A673 (cell line): Measurements from ENCODE around the gene GPBP1. TPM values are rescaled to one million over a fixed set of nuclear protein-coding genes. Genes with fewer than 3 reads are reported as not detected.

Experiments used
- BruUV-seq: library from RNA; stranded (reverse); fragments of 400-500 nt; replicated peaks from 2 replicates; lab custom pipeline; 2021; lab: Mats Ljungman, UMichigan
- CTCF ChIA-PET: fragments of 300-600 bp; sonication (Branson Sonifier 250); formaldehyde crosslinking; loops from one replicate; lab custom pipeline; 2022; ENCODE audit warnings: antibody characterized with exemption; lab: Charles Lee
- POLR2A ChIA-PET: fragments of 300-600 bp; sonication (Branson Sonifier 250); formaldehyde crosslinking; loops from one replicate; lab custom pipeline; 2022; ENCODE audit warnings: antibody characterized with exemption; ENCODE audit not compliant: low non-redundant PET; lab: Charles Lee
- DNase-seq: peaks from one replicate; pipeline ENCODE4 v3.0.0-alpha.2; 2015; ENCODE audit warnings: low spot score
- H3K27ac ChIP-seq: fragments of 200-600 bp; sonication (generic); 2 replicates; pipeline ENCODE4 v1.5.1; 2016; ENCODE audit warnings: mixed run types, low read depth, mild to moderate bottlenecking, mixed read lengths, antibody characterized with exemption, low read length; ENCODE audit not compliant: poor library complexity, severe bottlenecking
- H3K27me3 ChIP-seq: fragments of 200-600 bp; sonication (generic); replicated peaks from 2 replicates; pipeline ENCODE4 v1.6.1; 2017; ENCODE audit warnings: mixed run types, low read depth, mild to moderate bottlenecking, mixed read lengths, antibody characterized with exemption, low read length; ENCODE audit not compliant: insufficient read depth, poor library complexity
- H3K36me3 ChIP-seq: fragments of 200-600 bp; sonication (generic); 2 replicates; pipeline ENCODE4 v1.6.1; 2016; ENCODE audit warnings: mixed run types, mild to moderate bottlenecking, mixed read lengths, antibody characterized with exemption, low read length; ENCODE audit not compliant: insufficient read depth, poor library complexity, severe bottlenecking
- H3K4me1 ChIP-seq: fragments of 200-600 bp; sonication (generic); 2 replicates; pipeline ENCODE4 v1.6.1; 2017; ENCODE audit warnings: mixed run types, mild to moderate bottlenecking, mixed read lengths, antibody characterized with exemption, low read length; ENCODE audit not compliant: insufficient read depth, poor library complexity, severe bottlenecking
- H3K4me3 ChIP-seq: fragments of 200-600 bp; sonication (generic); 2 replicates; pipeline ENCODE4 v1.5.1; 2016; ENCODE audit warnings: low read depth, mixed run types, mild to moderate bottlenecking, mixed read lengths, low read length; ENCODE audit not compliant: poor library complexity, severe bottlenecking
- H3K9me3 ChIP-seq: fragments of 200-600 bp; sonication (generic); 2 replicates; pipeline ENCODE4 v1.6.1; 2016; ENCODE audit warnings: mixed run types, low read depth, mild to moderate bottlenecking, mixed read lengths, antibody characterized with exemption, low read length; ENCODE audit not compliant: poor library complexity, severe bottlenecking
- CTCF ChIP-seq: fragments of 300-800, 200-600 bp; sonication (generic); conservative IDR thresholded peaks from 2 replicates; pipeline ENCODE4 v1.5.1; 2017; ENCODE audit warnings: low read depth, mild to moderate bottlenecking, antibody characterized with exemption, low read length, moderate library complexity, mixed read lengths
- EZH2 ChIP-seq: fragments of 200-600 bp; sonication (generic); IDR thresholded peaks from 2 replicates; pipeline ENCODE4 v1.6.1; 2017; ENCODE audit warnings: borderline replicate concordance, low read depth, mild to moderate bottlenecking, mixed read lengths, antibody characterized with exemption, low read length; ENCODE audit not compliant: poor library complexity, severe bottlenecking
- intact Hi-C: fragments of 100-400 bp; cut with micrococcal nuclease; formaldehyde crosslinking; loops from one replicate; pipeline ENCODE4 v1.10.0; 2022; ENCODE audit not compliant: unreplicated experiment
- total RNA-seq: library from RNA; stranded (reverse); gene quantifications from 2 replicates; pipeline ENCODE4 v1.2.3, GENCODE V29; 2021

The GPBP1 gene
- total RNA-seq, 1 experiment from 2014 or later: 85.5 TPM

- H3K27me3 ChIP-seq: no peaks in the 10 kb centered on the region
- no TSS peak for BruUV-seq
- H3K36me3 ChIP-seq: no peaks in the 10 kb centered on the region
- no peak overlapping the region for H3K4me3 ChIP-seq
- no peaks in the 10 kb centered on the region for H3K9me3 ChIP-seq
- TF ChIP-seq CTCF: no peak
- no peak for TF ChIP-seq EZH2
- H3K4me1 ChIP-seq: no peaks in the 10 kb centered on the region
- no peak overlapping the region for H3K27ac ChIP-seq
- intact Hi-C loops: no loop called here
- no peak for DNase-seq
- CTCF ChIA-PET: no interaction called here
- POLR2A ChIA-PET: no interaction called here
Observed at GRCh38 chr5:57313716-57314115, 139.9 kb downstream of the GPBP1 start.

Other genes with a start within 250 kb of the GPBP1 start
- 26.2 and 32.5 TPM in 2 replicates for gene MIER3, start 221.9 kb upstream of the GPBP1 start, total RNA-seq